Fibroblast of upper back skin (primary cell): ENCODE measurements around the gene KNDC1.

Experiments used
- DNase-seq: peaks from one replicate; pipeline ENCODE4 v3.0.0-alpha.2; 2013

Gene KNDC1

DNA sequence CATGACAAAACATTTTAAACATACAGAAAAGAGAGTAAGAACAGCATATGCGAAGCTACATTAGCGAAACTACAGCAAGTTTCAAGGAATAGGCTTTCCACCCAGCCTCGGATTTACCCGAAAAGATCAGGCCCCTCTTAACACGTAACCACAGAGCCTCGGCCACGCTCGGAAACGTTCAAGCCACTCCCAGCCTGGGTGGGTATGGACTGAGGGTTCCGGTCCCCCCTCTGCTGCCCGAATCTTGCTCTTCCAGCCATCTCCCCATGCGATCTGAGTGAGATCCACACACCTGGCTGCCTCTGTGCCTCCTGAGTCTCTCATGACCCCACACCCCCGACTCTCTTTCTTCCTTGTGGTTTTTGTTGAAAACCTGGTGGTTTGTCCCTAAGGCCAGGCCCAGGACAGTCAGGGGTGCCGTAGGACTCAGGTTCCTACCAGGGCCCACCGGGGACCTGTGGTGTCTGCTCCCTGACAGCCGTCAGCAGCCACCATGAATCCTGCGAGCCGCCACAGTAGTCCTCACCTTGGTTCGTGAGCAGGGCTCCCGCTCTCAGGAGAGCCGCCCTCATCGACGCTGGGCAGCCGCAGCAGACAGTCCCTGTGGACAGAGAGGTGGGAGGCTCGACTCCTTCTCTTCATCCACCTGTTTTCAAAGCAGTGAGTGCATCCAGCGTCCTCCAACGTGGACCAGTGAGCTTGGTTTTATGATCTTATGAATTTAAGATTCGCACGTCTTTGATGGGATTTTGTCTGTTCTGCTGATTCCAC lies 18.5 kb downstream of the KNDC1 start:
- no peak for DNase-seq

DNA sequence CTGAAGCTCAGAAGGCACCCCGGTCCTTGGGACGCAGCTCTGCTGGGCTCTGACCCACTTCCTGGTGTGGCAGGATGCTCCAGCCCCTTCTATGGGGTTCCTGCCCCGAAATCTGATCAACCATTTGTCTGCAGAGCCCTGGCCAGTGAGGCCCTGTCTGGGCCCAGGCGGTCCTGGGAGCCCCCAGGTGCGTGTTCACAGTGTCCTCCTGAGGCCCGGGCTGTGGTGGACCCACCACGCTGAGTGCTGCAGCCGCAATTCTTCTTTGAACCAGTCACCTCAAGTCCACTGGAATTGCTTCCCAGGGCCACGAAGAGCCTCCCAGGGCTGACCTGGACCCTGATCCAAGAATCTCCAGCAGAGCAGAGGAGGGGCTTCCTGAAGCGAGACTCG lies 19.1 kb downstream of the KNDC1 start:
- DNase-seq = no peak

DNA sequence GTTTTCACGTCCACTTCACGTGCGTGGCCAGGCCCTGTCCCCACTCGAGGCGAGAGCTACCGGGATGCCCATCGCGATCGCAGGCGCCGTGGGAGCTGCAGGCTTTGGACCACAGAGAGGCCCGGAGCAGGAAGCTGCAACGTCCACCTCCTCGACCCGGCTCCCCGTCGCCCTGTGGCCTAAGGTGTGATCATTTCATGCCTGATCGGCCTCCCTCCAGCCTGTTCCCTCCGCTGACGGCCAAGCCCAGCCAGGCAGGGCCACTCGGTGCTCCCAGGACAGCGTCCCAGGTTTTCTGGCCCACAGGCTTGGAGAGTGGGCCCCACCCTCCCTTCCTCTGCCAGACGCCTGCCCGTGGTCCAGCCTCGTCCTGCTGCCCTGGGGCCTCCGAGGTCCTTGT lies 19.6 kb downstream of the KNDC1 start:
- no peak for DNase-seq

DNA sequence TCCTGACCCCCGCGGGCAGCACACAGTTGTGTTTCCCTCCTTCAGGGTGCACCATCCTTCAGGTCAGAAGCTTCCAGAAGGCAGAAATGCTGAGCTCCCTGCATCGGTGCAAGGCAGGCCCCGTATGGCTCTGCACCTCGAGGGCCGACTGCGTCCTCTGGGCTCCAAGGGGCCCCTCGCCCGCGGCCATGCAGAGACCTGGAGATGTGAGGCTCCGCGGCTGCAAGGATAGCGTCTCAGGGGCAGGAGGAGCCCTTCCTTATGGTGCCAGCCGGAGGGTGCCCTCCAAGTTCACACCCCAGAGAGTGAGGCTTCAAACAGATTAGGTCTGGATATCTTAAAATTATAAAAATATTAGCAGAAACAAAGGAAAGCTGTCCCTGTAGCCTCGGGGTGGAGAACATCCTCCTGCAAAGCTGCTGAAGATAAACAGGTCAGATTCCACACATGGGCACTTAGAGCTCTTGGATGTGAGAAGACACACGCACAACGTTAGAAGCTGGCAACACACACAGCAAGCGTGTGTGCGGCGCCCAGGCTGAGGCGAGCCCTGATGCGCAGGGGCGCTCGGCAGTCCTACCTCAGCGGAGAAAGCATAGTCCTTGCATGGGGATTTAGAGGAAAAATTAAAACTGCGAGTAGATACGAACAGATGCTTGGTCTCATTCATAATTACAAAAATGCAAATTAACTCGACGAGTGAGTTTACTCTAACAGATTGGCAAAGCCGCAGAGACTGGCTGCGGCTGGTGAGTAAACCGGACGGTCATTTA lies 20.4 kb downstream of the KNDC1 start:
- DNase-seq = no peak

DNA sequence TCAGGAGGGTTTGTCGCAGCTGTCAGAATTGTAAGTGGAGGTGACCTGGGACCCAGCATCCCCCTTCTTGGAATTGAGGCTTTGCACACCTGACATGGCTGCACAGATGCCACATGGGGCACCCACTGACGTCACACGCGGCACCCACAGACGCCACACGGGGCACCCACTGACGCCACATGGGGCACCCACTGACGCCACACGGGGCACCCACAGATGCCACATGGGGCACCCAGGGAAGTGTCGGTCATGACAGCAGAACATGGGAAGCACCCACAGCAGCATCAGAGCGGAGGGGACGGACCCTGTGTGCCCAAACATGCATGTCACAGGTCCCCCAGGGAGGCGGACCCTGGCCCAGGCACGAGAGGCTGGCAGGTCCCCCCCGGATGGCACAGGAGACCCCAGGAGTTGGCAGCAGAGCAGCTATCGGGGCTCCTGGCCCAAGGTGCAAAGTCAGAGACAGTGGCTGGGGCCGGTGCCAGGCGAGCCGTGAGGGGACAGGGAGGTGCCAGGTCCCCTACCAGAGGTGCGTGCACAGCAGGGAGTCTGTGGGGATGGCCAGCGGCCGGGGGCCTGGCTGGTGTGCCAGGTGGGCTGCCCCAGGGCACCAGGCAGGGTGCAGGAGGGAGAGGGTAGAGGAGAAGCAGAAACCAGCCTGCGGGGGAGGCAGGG lies 21.1 kb downstream of the KNDC1 start:
- no peak for DNase-seq

DNA sequence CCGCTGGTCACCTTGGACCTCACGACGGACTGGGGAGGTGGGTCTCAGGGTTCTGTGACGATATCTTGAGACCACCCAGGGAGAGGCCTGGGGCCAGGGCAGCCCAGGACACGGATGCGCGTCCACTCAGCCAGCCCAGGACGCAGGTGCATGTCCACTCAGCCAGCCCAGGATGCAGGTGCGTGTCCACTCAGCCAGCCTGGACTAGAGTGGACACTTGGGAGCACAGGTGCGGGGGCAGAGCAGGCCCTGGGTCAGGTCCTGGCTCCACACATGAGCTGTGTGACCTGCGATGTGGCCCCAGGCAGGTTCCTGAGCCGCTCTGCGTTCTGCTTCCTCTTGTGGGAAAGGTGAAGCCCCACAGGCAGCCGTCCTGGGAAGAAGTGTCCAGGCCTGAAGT lies 22.2 kb downstream of the KNDC1 start:
- no peak for DNase-seq

DNA sequence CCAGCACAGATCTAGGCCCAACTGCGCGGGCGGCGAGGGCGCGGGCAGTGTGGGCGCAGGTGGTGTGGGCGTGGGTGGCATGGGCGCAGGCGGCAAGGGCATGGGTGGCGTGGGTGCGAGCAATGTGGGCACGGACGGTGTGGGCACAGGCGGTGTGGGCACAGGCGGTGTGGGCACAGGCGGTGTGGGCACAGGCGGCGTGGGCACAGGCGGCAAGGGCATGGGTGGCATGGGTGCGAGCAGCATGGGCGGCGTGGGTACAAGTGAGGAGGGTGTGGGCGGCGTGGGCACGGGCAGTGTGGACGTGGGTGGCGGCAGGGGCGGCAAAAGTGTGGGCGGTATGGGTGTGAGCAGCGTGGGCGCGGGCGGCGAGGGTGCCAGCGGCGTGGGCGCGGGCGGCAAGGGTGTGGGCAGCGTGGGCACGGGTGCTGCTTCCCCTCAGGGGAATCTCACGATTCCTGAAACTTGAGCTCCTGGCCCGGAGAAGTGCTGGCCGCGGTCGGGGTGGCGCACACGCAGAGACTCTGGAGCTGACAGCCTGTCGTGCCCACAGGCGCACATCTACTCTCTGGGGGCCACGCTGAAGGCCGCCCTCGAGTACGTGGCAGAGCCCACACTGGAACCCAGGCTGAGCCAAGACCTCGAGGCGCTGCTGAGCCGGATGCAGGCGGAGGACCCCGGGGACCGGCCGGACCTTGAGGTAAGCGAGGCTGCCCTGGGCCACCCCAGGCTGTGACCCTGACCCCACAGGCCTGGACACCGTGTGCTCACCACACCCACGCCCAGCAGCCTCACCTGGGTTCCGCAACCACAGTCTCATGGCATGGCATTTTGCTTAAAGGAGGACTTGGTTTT lies 23.0 kb downstream of the KNDC1 start:
- DNase-seq = no peak

DNA sequence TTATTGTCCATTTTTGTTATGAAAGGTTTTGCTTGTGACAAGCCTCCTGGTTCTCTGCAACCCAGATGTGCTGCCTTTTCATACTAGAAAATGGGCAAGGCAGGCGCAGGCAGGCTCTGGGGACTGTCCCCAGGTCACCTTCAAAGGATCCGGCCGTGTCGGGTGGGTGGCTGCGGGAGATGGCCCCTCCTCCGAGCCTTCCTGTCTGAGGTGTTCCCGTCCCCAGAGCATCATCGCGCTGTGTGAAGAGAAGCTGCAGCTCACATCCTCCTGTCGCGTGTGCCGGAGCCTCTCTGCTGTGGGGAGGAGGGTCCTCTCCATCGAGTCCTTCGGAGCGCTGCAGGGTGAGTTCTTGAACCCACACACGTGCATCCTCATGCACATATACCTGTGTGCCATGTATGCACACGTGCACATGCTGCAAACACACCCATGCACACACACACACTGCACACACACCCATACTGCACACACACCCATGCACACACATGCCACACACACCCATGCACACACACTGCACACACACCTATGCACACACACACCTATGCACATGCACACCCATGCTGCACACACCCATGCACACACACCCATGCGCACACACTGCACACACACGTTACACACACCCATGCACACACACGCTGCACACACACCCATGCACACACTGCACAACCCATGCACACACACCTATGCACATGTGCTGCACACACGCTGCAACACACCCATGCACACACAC lies 23.8 kb downstream of the KNDC1 start:
- no peak for DNase-seq

DNA sequence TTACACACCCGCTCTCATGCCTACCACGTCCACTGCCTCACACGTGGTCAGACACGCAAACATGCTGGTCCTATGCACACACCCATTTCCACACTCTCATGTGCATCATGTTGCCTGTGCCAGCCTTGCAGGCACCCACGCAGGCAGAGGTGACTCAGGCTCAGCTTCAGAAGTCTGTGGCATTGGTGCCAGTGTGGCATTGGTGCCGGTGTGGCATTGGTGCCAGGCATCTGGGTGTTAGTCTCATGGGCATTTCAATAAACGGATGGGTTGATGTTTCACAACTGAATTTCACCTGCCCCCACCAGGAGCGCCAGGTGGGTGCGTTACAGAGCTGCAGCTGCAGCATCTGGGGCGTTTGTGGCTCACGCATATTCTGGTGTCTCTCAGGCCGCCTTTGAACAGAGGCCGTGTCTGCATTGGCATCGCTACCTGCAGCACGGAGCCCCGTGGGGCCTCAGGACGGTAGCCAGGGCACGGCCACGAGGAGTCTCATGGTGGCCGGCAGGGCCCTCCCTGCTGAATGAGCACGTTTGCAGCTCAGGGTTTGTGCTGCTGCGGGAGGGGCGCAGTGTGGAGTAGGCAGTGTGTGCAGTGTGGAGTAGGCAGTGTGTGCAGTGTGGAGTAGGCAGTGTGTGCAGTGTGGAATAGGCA lies 24.7 kb downstream of the KNDC1 start:
- DNase-seq = no peak

DNA sequence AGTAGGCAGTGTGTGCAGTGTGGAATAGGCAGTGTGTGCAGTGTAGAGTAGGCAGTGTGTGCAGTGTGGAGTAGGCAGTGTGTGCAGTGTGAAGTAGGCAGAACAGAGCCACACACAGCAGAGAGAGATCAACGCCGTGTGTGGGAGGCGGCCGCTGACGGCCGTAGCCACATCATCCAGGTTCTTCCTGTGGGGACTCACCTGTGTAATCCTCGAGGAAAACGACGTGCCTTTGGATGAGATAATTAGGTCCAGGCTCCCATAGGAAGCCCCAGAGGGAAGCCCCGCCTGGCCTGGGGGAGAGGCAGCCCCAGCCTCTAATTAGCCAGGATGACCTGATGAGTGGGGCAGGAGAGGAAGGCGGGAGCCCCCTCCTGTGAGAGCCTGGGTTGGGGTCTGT lies 25.4 kb downstream of the KNDC1 start:
- no peak for DNase-seq

DNA sequence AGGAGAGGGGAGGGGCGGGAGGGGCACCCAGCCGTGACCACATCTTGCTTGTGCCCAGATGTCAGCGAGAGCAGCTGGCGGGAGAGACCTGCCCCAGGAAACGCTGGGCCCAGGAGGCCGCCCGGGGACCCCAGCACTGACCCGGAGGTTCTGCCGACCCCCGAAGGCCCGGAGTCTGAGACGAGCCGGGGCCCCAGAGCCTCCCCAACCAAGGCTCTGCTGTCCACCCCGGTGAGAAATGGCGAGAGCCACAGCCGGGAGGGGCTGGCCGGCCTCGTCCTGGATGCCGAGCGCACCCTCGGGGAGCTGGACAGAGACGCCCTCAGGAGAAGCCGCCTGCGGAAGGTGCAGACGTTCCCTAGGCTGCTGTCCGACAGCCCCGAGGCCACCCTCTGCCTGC lies 25.9 kb downstream of the KNDC1 start:
- no peak for DNase-seq

DNA sequence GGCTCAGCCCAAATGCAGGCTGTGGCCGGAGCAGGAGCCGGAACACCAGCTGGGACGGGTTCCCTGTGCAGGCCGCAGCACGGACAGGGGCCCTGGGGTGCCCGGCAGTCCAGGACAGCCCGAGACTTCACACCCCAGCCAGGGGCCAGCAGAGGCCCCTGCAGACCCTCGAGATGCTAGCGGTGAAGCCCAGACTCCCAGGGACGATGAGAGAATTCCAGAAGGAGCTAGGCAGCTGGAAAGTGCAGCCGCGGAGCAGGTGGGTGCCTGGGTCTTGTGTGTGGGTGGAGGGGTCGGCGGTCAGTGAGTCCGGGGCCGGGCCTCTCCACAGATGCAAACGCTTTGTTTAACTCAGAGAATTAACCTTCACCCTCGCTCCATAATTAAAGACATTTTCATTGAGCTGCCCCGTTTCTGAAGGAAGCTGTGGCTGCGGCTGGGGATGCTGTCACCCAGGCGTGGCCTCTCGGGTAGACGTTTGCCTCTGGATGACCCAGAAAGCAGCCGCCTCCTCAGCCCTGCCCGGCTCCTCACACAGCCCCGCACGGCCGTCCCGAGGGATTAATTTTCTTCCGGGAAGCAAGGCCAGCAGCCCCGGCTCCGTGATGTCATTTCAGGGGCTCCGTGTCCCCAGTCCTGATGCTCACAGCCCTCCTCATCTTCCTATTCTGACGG lies 26.5 kb downstream of the KNDC1 start:
- DNase-seq = no peak

DNA sequence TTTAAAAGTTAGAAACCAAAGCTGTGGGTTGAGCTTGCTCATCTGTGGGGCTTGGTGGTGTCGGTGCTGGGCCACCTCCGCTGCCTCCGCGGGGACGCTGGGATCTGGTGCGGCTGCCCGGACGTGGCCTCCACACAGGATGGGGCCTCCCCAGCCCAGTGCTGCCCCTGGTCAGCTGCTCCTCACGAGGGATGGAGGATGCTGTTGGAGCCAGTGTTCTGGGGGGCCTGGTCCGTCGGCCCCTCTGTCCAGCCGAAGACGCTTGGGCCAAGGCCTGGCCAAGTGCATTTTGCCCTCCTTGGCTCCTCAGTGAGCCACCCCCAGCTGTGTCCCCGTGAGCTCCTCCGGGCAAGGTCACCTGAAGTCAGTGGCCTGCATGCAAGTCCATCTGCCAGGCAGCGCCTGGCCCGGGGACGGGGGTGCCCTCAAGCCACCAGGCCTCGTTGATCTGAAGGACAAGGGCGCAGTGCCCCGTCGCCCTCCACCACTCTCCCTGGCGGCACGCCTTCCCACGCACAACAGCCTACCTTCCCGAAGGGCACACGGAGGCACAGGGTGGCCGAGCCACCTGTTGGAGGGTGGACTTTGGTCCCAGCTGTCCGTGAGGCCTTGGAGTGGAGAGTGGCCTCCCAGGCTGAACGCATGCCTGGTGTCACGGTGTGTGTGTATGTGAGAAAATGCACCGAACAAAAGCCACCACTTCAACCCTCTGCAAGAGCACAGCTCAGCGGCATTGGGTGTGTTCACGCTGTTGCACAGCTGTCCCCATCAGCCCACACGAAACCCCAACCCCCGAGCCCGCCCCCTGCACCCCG lies 27.3 kb downstream of the KNDC1 start:
- no peak for DNase-seq

DNA sequence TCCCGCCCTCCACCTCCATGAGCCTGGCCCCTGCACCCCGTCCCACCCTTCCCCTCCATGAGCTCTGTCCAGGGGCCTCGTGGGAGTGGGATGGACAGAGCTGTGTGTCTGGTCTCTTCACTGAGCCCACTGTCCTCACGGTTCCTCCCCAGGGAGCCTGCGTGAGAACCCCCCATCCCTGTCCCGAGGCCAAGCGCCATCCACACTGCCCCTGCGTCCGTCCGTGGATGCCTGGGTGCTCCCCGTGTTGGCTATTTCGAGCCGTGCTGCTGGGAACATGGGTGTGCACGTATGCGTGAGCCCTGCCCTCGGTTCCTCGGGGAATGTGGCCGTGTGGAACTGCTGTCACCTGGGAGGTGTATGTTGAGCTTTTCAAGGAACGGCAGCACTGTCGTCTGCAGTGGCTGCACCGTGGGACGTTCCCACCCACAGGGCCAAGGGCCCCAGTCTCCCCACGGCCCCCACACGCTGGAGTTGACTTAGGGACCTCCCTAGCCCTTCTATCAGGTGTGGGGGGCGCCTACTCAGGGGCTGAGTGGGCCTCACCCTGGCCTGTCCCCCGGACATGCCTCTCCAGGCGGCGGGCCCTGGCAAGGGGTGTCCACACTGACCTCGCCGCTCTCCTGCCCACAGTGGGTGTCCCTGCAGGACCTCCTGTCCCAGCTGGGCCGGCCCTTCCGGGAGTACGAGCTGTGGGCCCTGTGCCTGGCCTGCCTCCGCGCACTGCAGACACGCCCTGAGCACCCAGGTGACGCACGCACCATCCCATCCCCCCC lies 28.1 kb downstream of the KNDC1 start:
- no peak for DNase-seq

DNA sequence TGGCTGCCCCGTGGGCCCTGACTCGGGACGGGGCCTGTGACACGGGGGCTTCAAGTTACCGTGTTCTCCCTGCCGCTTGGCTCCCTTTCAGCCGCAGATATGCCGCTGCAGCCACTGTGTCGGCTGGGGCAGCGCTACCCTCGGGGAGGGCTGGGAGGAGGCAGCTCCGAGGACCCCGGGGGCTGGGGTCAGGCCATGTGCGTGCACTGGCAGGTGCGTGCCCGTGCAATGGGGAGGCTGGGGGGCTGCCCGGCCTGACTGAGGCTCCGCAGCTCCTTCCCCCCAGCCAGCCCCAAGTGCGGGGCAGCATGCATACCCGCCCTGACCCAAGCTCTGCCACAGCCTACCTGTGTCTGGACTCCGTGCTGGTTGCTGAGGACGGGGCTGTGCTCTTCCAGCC lies 29.2 kb downstream of the KNDC1 start:
- DNase-seq = no peak

DNA sequence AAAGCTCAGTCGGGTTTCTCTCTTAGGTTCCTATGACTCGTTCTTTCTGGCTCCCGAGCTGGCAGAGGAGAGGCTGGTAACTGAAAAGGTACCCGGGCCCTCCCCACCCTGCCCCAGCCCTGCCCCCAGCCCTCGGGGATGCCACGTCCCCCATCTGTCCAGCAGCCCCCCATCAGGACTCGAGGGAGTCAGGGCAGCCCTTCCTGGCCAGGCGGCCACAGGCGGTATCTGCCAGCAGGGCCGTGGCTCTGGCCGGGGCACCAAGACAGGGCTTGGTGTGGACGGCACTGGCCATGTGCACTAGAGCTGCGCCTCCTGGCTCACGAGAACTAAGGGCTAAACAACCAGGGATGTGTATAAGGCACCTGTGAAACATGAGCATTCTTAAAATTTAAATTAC lies 29.7 kb downstream of the KNDC1 start:
- DNase-seq = no peak

DNA sequence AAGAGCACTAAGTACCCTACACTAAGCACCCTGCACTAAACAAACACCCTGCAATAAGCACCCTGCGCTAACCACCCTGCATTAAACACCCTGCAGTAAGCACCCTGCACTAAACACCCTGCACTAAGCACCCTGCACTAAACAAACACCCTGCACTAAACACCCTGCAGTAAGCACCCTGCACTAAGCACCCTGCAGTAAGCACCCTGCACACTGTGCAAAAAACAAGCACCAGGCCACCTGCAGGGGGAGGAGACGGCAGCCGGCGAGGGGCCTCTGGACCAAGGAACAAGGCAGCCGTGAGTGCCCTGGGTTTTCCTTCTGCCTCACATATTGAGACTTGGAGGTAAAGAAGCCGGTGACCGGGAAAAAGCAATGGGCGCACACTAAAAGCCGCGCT lies 30.2 kb downstream of the KNDC1 start:
- DNase-seq = no peak

DNA sequence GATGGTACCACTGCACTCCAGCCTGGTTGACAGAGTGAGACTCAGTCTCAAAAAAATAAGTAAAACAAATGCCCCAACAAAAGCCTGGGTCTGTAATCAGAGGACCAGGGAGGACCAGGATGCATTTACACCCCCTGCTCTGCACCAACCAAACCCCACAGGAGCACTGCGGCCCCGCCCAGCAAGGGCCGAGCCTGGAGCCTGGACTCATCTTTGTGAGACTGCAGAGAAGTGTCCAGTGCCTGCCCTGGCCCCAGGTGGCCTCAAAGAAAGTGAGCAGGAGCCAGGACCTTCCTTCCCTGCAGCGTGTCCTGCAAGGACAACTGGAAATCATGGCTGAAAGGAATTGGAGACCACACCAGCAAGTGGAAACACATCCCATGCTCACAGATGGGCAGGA lies 31.6 kb downstream of the KNDC1 start:
- DNase-seq = no peak

DNA sequence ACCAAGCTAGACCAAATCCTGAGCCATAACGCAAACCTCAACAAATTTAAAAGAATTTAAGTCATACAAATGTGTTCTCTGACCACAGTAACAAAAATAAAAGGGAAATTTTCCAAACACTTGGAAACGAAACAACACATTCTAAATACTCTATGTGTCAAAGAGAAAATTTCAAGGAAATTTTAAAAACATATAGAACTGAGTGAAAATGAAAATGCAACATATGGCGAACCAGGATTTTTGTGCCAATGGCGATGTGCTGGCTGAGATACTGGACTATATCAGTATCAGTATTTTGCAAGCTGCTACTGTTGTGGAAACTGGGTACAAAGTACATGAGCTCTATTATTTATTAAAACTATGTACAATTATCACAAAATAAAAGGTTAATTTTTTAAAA lies 34.1 kb downstream of the KNDC1 start:
- DNase-seq = no peak

DNA sequence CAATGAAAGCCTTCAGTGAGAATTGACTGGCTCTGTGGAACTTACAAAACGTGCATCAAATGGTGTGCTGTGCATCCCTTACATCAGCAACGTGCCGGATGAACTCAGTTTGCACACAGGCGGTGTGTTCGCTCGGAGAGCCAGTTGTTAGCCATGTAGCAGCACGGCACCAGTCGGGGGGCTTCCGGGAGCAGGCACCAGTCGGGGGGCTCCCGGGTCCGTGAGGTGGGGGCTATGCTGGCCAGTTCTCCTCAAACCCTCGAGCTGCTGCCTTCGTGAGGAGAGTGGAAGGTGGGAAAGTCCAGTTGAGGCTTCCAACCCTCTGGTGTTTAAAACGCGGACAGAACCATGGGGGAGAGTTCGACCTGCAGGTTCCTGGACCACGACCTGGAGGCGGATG lies 35.1 kb downstream of the KNDC1 start:
- no peak for DNase-seq
